HG03432 (cell line): ENCODE measurements around the gene KRTAP2-4.
"Not testable (repeated sequence)": the region's sequence is repeated elsewhere in the genome, so short reads cannot be mapped to it uniquely, and the experiment has no call there.

ENCODE experiments used
- ATAC-seq: cut with Tn5 transposase; IDR thresholded peaks from one replicate; pipeline ENCODE4 v1.9.1; 2021; ENCODE audit warnings: mild to moderate bottlenecking, moderate library complexity; ENCODE audit not compliant: unreplicated experiment

KRTAP2-4 gene

GRCh38 chr17:41040783-41041571 is 24.7 kb downstream of the KRTAP2-4 start, which contains the start of gene KRTAP1-1:
TSS of gene KRTAP1-1 (minus strand) at chr17:41041450. CDS start at chr17:41041397, 53 bp downstream.
- not testable (repeated sequence) for ATAC-seq

- ATAC-seq, result no peak
Observed at GRCh38 chr17:41037853-41038350, 27.8 kb downstream of the KRTAP2-4 start.

- not testable (repeated sequence) for ATAC-seq
Observed at GRCh38 chr17:41034346-41034935, 31.2 kb downstream of the KRTAP2-4 start, which contains the start of gene KRTAP1-3. TSS of gene KRTAP1-3 (minus strand) at chr17:41034874. CDS start at chr17:41034821, 53 bp downstream.

GRCh38 chr17:41029633-41030245 is 35.9 kb downstream of the KRTAP2-4 start, which contains the start of gene KRTAP1-4:
TSS of gene KRTAP1-4 (minus strand) at chr17:41030195. CDS start at chr17:41030078, 117 bp downstream.
- no peak for ATAC-seq

GRCh38 chr17:41026715-41027471 is 38.8 kb downstream of the KRTAP2-4 start, which contains the start of gene KRTAP1-5:
TSS of gene KRTAP1-5 (minus strand) at chr17:41027208. CDS start at chr17:41027155, 53 bp downstream.
- ATAC-seq, result no peak

- ATAC-seq, result no peak
Observed at GRCh38 chr17:41024697-41025096, 41.0 kb downstream of the KRTAP2-4 start.

- no peak for ATAC-seq
Observed at GRCh38 chr17:41020336-41020735, 45.3 kb downstream of the KRTAP2-4 start.

GRCh38 chr17:41019415-41019814 is 46.3 kb downstream of the KRTAP2-4 start:
- ATAC-seq, result no peak

GRCh38 chr17:41018541-41018940 is 47.1 kb downstream of the KRTAP2-4 start:
- no peak for ATAC-seq

GRCh38 chr17:41016578-41017215 is 49.0 kb downstream of the KRTAP2-4 start:
- no peak for ATAC-seq

GRCh38 chr17:41015454-41015853 is 50.2 kb downstream of the KRTAP2-4 start:
- no peak for ATAC-seq
